Thyroid gland (tissue), 4 donors: ENCODE results near the gene RAVER2. TPM values are rescaled to one million over a fixed set of nuclear protein-coding genes. Genes with fewer than 3 reads are reported as not detected.

ENCODE experiments used
- DNase-seq, 2 donors: peaks; one replicate each; pipeline ENCODE4 v3.0.0-alpha.2; 2019
- H3K27ac ChIP-seq, 3 donors: fragments of 200-600 bp; sonication (generic); 1 replicate in 2 of 3; 2 replicates in 1 of 3; pipeline ENCODE4 v1.5.1; 2016 to 2019; ENCODE audit warnings: mild to moderate bottlenecking in 1 of 3, moderate library complexity in 1 of 3
- H3K27me3 ChIP-seq: fragments of 200-600 bp; sonication (generic); one replicate; pipeline ENCODE4 v1.5.1; 2019
- H3K36me3 ChIP-seq, 2 donors: fragments of 200-600 bp; sonication (generic); one replicate each; pipeline ENCODE4 v1.5.1; 2016 to 2019
- H3K4me1 ChIP-seq, 2 donors: fragments of 200-600 bp; sonication (generic); one replicate each; pipeline ENCODE4 v1.5.1; 2017 to 2019
- H3K4me3 ChIP-seq, 3 donors: fragments of 200-600 bp; sonication (generic); replicated peaks in 1 of 3; 1 replicate in 2 of 3; 2 replicates in 1 of 3; pipeline ENCODE4 v1.5.1; 2016; ENCODE audit warnings: mild to moderate bottlenecking in 1 of 3
- H3K9me3 ChIP-seq: fragments of 200-600 bp; sonication (generic); one replicate; pipeline ENCODE4 v1.5.1; 2017
- CTCF ChIP-seq, 6 experiments: fragments of 200-600 bp in 3 of 6; fragments of 450-650 bp in 3 of 6; sonication (generic) in 3 of 6; IDR thresholded peaks; one replicate each; pipeline ENCODE4 v1.5.1; 2016 to 2019; ENCODE audit warnings: antibody characterized with exemption in 6 of 6, mild to moderate bottlenecking in 2 of 6, inconsistent platforms in 1 of 6, moderate library complexity in 1 of 6
- POLR2A ChIP-seq, 2 donors: fragments of 450-650 bp; IDR thresholded peaks; one replicate each; pipeline ENCODE4 v1.6.1; 2017; ENCODE audit warnings: antibody characterized with exemption in 2 of 2, mild to moderate bottlenecking in 2 of 2, moderate library complexity in 1 of 2
- WGBS, 2 donors: methylation state at CpG; one replicate each; pipeline ENCODE4 v1.1.5; 2017; 5-methylcytosine and 5-hydroxymethylcytosine counted together
- intact Hi-C: fragments of 100-400 bp; cut with DNase I; formaldehyde crosslinking; loops from one replicate; pipeline ENCODE4 v1.15.1; 2023
- total RNA-seq, 4 donors: library from RNA; depleted of rRNA; stranded (reverse); fragments of >200 nt; gene quantifications; one replicate each; pipeline ENCODE4 v1.2.3, GENCODE V29; 2016

Gene RAVER2
- total RNA-seq, 4 donors from 2014 or later: 12.6 to 13.6 (median 13.2) TPM

- Histone ChIP-seq H3K9me3 (no peaks in the 10 kb centered on the region), H3K27me3 (no peaks in the 10 kb centered on the region), H3K4me3 (no peak overlapping the region), H3K36me3 (no peaks in the 10 kb centered on the region), H3K27ac (no peak overlapping the region), H3K4me1 (peaks cover 6 to 12% of the 10 kb centered on the region in 2 donors)
- no peak for TF ChIP-seq CTCF (IDR thresholded peaks at IDR 0.05)
- no peak for TF ChIP-seq POLR2A (IDR thresholded peaks at IDR 0.05)
- WGBS, 2 donors: 88% methylated on average over 5 of the region's 5 CpGs
- intact Hi-C loops: no loop called here
- no peak for DNase-seq
Measured at GRCh38 chr1:64748706-64749105, 3.8 kb downstream of the RAVER2 start.

GRCh38 chr1:64750092-64750491 lies 5.2 kb downstream of the RAVER2 start:
- DNase-seq: no peak
- Histone ChIP-seq H3K27me3 (no peaks in the 10 kb centered on the region), H3K4me3 (no peak overlapping the region), H3K4me1 (peaks cover 6 to 12% of the 10 kb centered on the region in 2 donors), H3K9me3 (no peaks in the 10 kb centered on the region), H3K36me3 (no peaks in the 10 kb centered on the region), H3K27ac (no peak overlapping the region)
- intact Hi-C loops: no loop called here
- 28 to 36% methylated on average over 1 of the region's 1 CpG for WGBS, 2 donors
- no peak for TF ChIP-seq POLR2A (IDR thresholded peaks at IDR 0.05)
- no peak for TF ChIP-seq CTCF (IDR thresholded peaks at IDR 0.05)

GRCh38 chr1:64750875-64751274 lies 6.0 kb downstream of the RAVER2 start:
- H3K4me1 ChIP-seq: peaks cover 6 to 12% of the 10 kb centered on the region in 2 donors
- H3K27me3 ChIP-seq: no peaks in the 10 kb centered on the region
- intact Hi-C loops: no loop called here
- no peak for DNase-seq
- no peak for TF ChIP-seq POLR2A (IDR thresholded peaks at IDR 0.05)
- no peak for TF ChIP-seq CTCF (IDR thresholded peaks at IDR 0.05)
- H3K4me3 ChIP-seq: no peak overlapping the region
- H3K27ac ChIP-seq: no peak overlapping the region
- no peaks in the 10 kb centered on the region for H3K9me3 ChIP-seq
- H3K36me3 ChIP-seq: no peaks in the 10 kb centered on the region

GRCh38 chr1:64754173-64754572 lies 9.3 kb downstream of the RAVER2 start:
- Histone ChIP-seq H3K36me3 (no peaks in the 10 kb centered on the region), H3K4me3 (no peak overlapping the region), H3K27me3 (no peaks in the 10 kb centered on the region), H3K9me3 (no peaks in the 10 kb centered on the region), H3K4me1 (no peaks in the 10 kb centered on the region), H3K27ac (no peak overlapping the region)
- DNase-seq: no peak
- intact Hi-C loops: no loop called here
- TF ChIP-seq CTCF (IDR thresholded peaks at IDR 0.05) (no peak), POLR2A (IDR thresholded peaks at IDR 0.05) (no peak)
- WGBS, 2 donors: 97% methylated on average over 3 of the region's 3 CpGs

GRCh38 chr1:64755361-64755760 lies 10.5 kb downstream of the RAVER2 start:
- intact Hi-C loops: no loop called here
- no peak overlapping the region for H3K4me3 ChIP-seq
- H3K4me1 ChIP-seq: no peaks in the 10 kb centered on the region
- H3K27me3 ChIP-seq: no peaks in the 10 kb centered on the region
- no peak for DNase-seq
- 63 to 70% methylated on average over 2 of the region's 2 CpGs for WGBS, 2 donors
- no peak for TF ChIP-seq CTCF (IDR thresholded peaks at IDR 0.05)
- no peak for TF ChIP-seq POLR2A (IDR thresholded peaks at IDR 0.05)
- no peaks in the 10 kb centered on the region for H3K36me3 ChIP-seq
- H3K27ac ChIP-seq: no peak overlapping the region
- H3K9me3 ChIP-seq: no peaks in the 10 kb centered on the region
